HK-2 (cell line): ENCODE measurements around the gene EXOSC2.

ENCODE experiments used
- DNase-seq: peaks from one replicate; pipeline ENCODE4 v3.0.0-alpha.2; 2018; ENCODE audit not compliant: unreplicated experiment

Gene EXOSC2

GRCh38 chr9:130738281-130738680 is 44.7 kb downstream of the EXOSC2 start:
- no peak for DNase-seq

DNA sequence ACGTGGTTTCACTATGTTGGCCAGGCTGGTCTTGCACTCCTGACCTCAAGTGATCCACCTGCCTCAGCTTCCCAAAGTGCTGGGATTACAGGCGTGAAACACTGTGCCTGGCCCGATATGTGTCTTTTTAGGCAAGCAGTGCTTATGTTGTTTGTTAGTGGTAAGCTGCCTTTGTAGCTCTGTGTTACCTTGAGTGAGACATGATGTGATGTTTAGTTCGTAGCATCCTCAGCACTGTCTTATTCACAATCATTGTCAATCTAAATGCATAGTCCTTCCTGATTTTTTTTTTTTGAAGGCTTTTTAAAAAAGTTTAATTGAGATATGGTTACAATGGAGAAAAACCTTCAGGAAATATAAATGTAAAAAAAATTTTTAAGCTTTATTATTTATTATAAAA is 45.5 kb downstream of the EXOSC2 start:
- no peak for DNase-seq

DNA sequence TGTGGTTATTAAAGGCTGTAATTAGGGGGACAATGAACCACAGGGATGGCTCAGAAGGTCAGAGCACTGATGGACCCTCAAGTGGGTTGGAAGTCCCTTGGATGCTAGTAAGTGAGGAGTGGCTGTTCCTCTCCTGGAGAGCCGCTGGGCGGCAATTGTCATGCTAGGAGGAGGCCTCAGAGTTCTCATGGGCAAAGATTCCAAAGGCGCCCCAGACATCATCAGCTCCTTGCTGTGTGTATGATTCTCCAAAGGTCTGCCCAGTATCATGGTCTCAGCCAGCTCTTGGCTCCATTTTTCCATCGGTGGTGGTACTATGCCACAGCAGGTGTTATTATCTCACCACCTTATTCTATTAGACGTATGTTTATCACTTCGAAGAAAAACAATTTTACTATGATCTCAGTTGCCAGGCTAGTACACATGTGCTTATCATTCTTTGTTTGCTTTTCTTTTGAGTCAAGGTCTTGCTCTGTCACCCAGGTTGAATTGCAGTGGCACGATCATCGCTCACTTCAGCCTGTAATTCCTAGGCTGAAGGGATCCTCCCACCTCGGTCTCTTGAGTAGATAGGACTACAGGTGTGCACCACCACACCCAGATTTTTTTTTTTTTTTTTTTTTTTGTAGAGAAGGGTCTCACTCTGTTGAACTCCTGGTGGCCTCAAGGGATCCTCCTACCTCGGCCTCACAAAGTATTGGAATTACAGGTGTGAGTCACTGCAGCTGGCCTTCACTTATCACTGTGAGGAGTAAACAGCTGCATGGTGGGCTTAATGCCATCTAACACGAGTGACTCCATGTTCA is 46.8 kb downstream of the EXOSC2 start:
- no peak for DNase-seq

GRCh38 chr9:130741024-130741305 is 47.4 kb downstream of the EXOSC2 start:
- no peak for DNase-seq

- peak; percentile 31 for DNase-seq
Measured at GRCh38 chr9:130741831-130742449, 48.4 kb downstream of the EXOSC2 start.

GRCh38 chr9:130743656-130744055 is 50.1 kb downstream of the EXOSC2 start:
- DNase-seq, result no peak

DNA sequence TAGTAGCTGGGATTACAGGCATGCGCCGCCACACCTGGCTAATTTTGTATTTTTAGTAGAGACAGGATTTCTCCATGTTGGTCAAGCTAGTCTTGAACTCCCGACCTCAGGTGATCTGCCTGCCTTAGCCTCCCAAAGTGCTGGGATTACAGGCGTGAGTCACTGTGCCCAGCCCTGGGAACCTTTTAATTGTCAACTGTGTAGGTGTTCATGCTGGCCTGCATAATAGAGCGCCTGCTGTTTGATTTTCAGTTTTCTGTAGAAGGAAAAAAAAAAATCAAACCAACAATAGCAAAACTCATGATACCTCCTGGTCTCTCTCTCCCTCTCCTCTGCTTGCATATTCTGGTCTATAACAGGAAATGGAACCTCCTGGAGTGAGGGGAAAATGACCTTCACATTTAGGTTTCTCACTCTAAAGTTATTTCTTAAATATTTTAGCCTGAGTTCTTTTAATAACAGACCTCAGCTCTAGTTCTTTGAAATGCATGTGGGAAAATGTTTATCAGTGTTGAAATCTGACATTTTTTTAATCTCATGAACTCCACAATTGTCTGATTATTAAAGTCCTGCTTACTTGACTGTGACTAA is 51.7 kb downstream of the EXOSC2 start:
- DNase-seq, result no peak

GRCh38 chr9:130745829-130746228 is 52.2 kb downstream of the EXOSC2 start:
- DNase-seq, result no peak

- DNase-seq, result no peak
Measured at GRCh38 chr9:130746434-130747212, 53.0 kb downstream of the EXOSC2 start.

- DNase-seq, result no peak
Measured at GRCh38 chr9:130751631-130752355, 58.2 kb downstream of the EXOSC2 start.
